Hepatocyte (in vitro differentiated cells): ENCODE results near the gene MYH11. TPM values are rescaled to one million over a fixed set of nuclear protein-coding genes. Genes with fewer than 3 reads are reported as not detected.

Experiments used
- DNase-seq: peaks from one replicate; pipeline ENCODE4 v3.0.0-alpha.2; 2016; ENCODE audit warnings: low spot score
- H2AFZ ChIP-seq: fragments of 200-600 bp; sonication (generic); 2 replicates; pipeline ENCODE4 v1.6.0; 2016; ENCODE audit warnings: antibody characterized with exemption, mild to moderate bottlenecking
- H3K27ac ChIP-seq: fragments of 200-600 bp; sonication (generic); 2 replicates; pipeline ENCODE4 v1.5.1; 2016; ENCODE audit warnings: mild to moderate bottlenecking
- H3K27me3 ChIP-seq: fragments of 200-600 bp; sonication (generic); 2 replicates; pipeline ENCODE4 v1.6.1; 2016
- H3K36me3 ChIP-seq: fragments of 200-600 bp; sonication (generic); replicated peaks from 2 replicates; pipeline ENCODE4 v1.5.1; 2016; ENCODE audit warnings: low read depth; ENCODE audit not compliant: insufficient read depth
- H3K4me1 ChIP-seq: fragments of 200-600 bp; sonication (generic); 2 replicates; pipeline ENCODE4 v1.5.1; 2016; ENCODE audit warnings: mild to moderate bottlenecking, moderate library complexity; ENCODE audit not compliant: insufficient read depth
- H3K4me2 ChIP-seq: fragments of 200-600 bp; sonication (generic); 2 replicates; pipeline ENCODE4 v1.6.0; 2016
- H3K4me3 ChIP-seq: fragments of 200-600 bp; sonication (generic); 2 replicates; pipeline ENCODE4 v1.5.1; 2016; ENCODE audit warnings: mild to moderate bottlenecking
- H3K79me2 ChIP-seq: fragments of 200-600 bp; sonication (generic); 2 replicates; pipeline ENCODE4 v1.6.0; 2017; ENCODE audit warnings: mild to moderate bottlenecking
- H3K9me2 ChIP-seq: fragments of 200-600 bp; sonication (generic); replicated peaks from 2 replicates; pipeline ENCODE4 v1.6.0; 2017; ENCODE audit warnings: mild to moderate bottlenecking; ENCODE audit not compliant: insufficient read depth
- H3K9me3 ChIP-seq: fragments of 200-600 bp; sonication (generic); 2 replicates; pipeline ENCODE4 v1.5.1; 2016; ENCODE audit warnings: low read depth, mild to moderate bottlenecking
- H4K20me1 ChIP-seq: fragments of 200-600 bp; sonication (generic); 2 replicates; pipeline ENCODE4 v1.6.0; 2016; ENCODE audit warnings: mild to moderate bottlenecking; ENCODE audit not compliant: insufficient read depth, poor library complexity, severe bottlenecking
- CTCF ChIP-seq: fragments of 200-600 bp; sonication (generic); IDR thresholded peaks from 2 replicates; pipeline ENCODE4 v1.5.1; 2016; ENCODE audit warnings: antibody characterized with exemption, mild to moderate bottlenecking; ENCODE audit not compliant: poor library complexity
- EZH2 ChIP-seq: fragments of 200-600 bp; sonication (generic); IDR thresholded peaks from 2 replicates; pipeline ENCODE4 v1.6.1; 2016; ENCODE audit warnings: antibody characterized with exemption, mild to moderate bottlenecking, borderline replicate concordance
- EZH2phosphoT487 ChIP-seq: fragments of 200-600 bp; sonication (generic); IDR thresholded peaks from one replicate; pipeline ENCODE4 v1.6.1; 2018; ENCODE audit warnings: antibody characterized with exemption, mild to moderate bottlenecking, low read depth, moderate library complexity; ENCODE audit not compliant: unreplicated experiment, severe bottlenecking
- WGBS: methylation state at CpG from one replicate; pipeline ENCODE4 v1.1.6; 2016; ENCODE audit warnings: low lambda C conversion rate; ENCODE audit errors: missing lambda C conversion rate; 5-methylcytosine and 5-hydroxymethylcytosine counted together
- polyA plus RNA-seq: library from polyadenylated mRNA; unstranded; fragments of >200 nt; fragmentation: Nextera tagmentation; extraction: Ambion mirVana; gene quantifications from 2 replicates; pipeline ENCODE4 v1.2.1, GENCODE V29; 2016
- total RNA-seq: library from RNA; depleted of rRNA; stranded (reverse); fragments of >200 nt; gene quantifications from 2 replicates; pipeline ENCODE4 v1.2.3, GENCODE V29; 2014

MYH11 gene
- total and polyA plus RNA-seq, 2 experiments from 2014 or later, result 0.59 to 5.9 TPM

GRCh38 chr16:15775663-15776304, 81.0 kb downstream of the MYH11 start:
- H3K79me2 ChIP-seq, result no peaks in the 10 kb centered on the region
- no peaks in the 10 kb centered on the region for H3K36me3 ChIP-seq
- no peaks in the 10 kb centered on the region for H3K4me1 ChIP-seq
- no peak overlapping the region for H3K4me2 ChIP-seq
- 84% methylated on average over 7 of the region's 7 CpGs for WGBS
- no peak overlapping the region for H3K4me3 ChIP-seq
- no peak for DNase-seq
- H4K20me1 ChIP-seq, result no peaks in the 10 kb centered on the region
- no peak overlapping the region for H2AFZ ChIP-seq
- H3K9me2 ChIP-seq, result no peaks in the 10 kb centered on the region
- TF ChIP-seq CTCF (no peak), EZH2phosphoT487 (no peak), EZH2 (no peak)
- H3K27ac ChIP-seq, result no peak overlapping the region
- H3K9me3 ChIP-seq, result no peaks in the 10 kb centered on the region
- peaks cover 5% of the 10 kb centered on the region for H3K27me3 ChIP-seq

GRCh38 chr16:15775209-15775608, 81.6 kb downstream of the MYH11 start:
- no peak overlapping the region for H3K27ac ChIP-seq
- no peak overlapping the region for H3K4me2 ChIP-seq

GRCh38 chr16:15773968-15774367, 82.9 kb downstream of the MYH11 start:
- Histone ChIP-seq H2AFZ (no peak overlapping the region), H3K4me3 (no peak overlapping the region), H3K27ac (no peak overlapping the region), H4K20me1 (no peaks in the 10 kb centered on the region), H3K9me2 (no peaks in the 10 kb centered on the region), H3K4me2 (no peak overlapping the region), H3K79me2 (no peaks in the 10 kb centered on the region), H3K4me1 (no peaks in the 10 kb centered on the region), H3K9me3 (no peaks in the 10 kb centered on the region), H3K36me3 (no peaks in the 10 kb centered on the region), H3K27me3 (peaks cover 8% of the 10 kb centered on the region)
- no peak for DNase-seq
- TF ChIP-seq EZH2 (no peak), CTCF (no peak), EZH2phosphoT487 (no peak)
- WGBS, result 70% methylated on average over 6 of the region's 6 CpGs

More at GRCh38 chr16:15775209-15775608, 81.6 kb downstream of the MYH11 start:
- DNase-seq, result no peak
- no peak for TF ChIP-seq EZH2
- no peak for TF ChIP-seq EZH2phosphoT487
- TF ChIP-seq CTCF, result no peak
- Histone ChIP-seq H3K9me2 (no peaks in the 10 kb centered on the region), H3K27me3 (peaks cover 8% of the 10 kb centered on the region), H3K36me3 (no peaks in the 10 kb centered on the region), H4K20me1 (no peaks in the 10 kb centered on the region), H3K9me3 (no peaks in the 10 kb centered on the region), H2AFZ (no peak overlapping the region), H3K4me3 (no peak overlapping the region), H3K79me2 (no peaks in the 10 kb centered on the region), H3K4me1 (no peaks in the 10 kb centered on the region)
